AG04449 (cell line): ENCODE measurements around the gene PRR35.

ENCODE experiments used
- CTCF ChIA-PET: fragments of 350-600 bp; formaldehyde crosslinking; extraction: SDS; loops from one replicate; lab custom pipeline; 2021; ENCODE audit warnings: antibody characterized with exemption; lab: Yijun Ruan, JAX
- POLR2A ChIA-PET: fragments of 400-600, 350-600 bp; formaldehyde crosslinking; extraction: SDS; loops from one replicate; lab custom pipeline; 2020; ENCODE audit warnings: antibody characterized with exemption, inconsistent platforms; lab: Yijun Ruan, JAX
- DNase-seq: peaks from one replicate; pipeline ENCODE4 v3.0.0-alpha.2; 2010; ENCODE audit warnings: low read depth, low spot score
- H3K4me3 ChIP-seq: 2 replicates; pipeline ENCODE4 v1.5.1; 2011; ENCODE audit warnings: low read depth, mild to moderate bottlenecking, control low read depth, low read length
- TF ChIP-seq, protein P1 (sequence below): IDR thresholded peaks from one replicate; pipeline ENCODE4 v1.5.1; 2011; ENCODE audit warnings: mild to moderate bottlenecking, moderate library complexity, low read length, control low read depth, inconsistent platforms; ENCODE audit not compliant: insufficient read depth; ENCODE audit errors: missing control alignments

Gene PRR35

GRCh38 chr16:536746-537145 is 23.4 kb upstream of the PRR35 start:
- no peak for DNase-seq
- CTCF ChIA-PET, result interaction anchor here (1.7 kb wide), 1 partner anchor 10 kb away, joined by 6 read pairs; no protein-coding TSS in a partner anchor
- H3K4me3 ChIP-seq, result no peak overlapping the region
- TF ChIP-seq, protein P1, sequence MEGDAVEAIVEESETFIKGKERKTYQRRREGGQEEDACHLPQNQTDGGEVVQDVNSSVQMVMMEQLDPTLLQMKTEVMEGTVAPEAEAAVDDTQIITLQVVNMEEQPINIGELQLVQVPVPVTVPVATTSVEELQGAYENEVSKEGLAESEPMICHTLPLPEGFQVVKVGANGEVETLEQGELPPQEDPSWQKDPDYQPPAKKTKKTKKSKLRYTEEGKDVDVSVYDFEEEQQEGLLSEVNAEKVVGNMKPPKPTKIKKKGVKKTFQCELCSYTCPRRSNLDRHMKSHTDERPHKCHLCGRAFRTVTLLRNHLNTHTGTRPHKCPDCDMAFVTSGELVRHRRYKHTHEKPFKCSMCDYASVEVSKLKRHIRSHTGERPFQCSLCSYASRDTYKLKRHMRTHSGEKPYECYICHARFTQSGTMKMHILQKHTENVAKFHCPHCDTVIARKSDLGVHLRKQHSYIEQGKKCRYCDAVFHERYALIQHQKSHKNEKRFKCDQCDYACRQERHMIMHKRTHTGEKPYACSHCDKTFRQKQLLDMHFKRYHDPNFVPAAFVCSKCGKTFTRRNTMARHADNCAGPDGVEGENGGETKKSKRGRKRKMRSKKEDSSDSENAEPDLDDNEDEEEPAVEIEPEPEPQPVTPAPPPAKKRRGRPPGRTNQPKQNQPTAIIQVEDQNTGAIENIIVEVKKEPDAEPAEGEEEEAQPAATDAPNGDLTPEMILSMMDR, result no peak
- POLR2A ChIA-PET, result no interaction called here

- ChIA-PET POLR2A (no interaction called here), CTCF (interaction anchor here (1.7 kb wide), 1 partner anchor 9 kb away, joined by 6 read pairs; no protein-coding TSS in a partner anchor)
- DNase-seq, result no peak
- no peak overlapping the region for H3K4me3 ChIP-seq
- TF ChIP-seq, protein P1, result no peak
Measured at GRCh38 chr16:537415-538335, 22.5 kb upstream of the PRR35 start.

- ChIA-PET CTCF (interaction anchor here (1.0 to 2.4 kb wide), 2 partner anchors 13 to 127 kb away, joined by 3 to 7 read pairs; partner anchors contain the start of gene CAPN15), POLR2A (no interaction called here)
Measured at GRCh38 chr16:539901-540530, 20.2 kb upstream of the PRR35 start.

DNA sequence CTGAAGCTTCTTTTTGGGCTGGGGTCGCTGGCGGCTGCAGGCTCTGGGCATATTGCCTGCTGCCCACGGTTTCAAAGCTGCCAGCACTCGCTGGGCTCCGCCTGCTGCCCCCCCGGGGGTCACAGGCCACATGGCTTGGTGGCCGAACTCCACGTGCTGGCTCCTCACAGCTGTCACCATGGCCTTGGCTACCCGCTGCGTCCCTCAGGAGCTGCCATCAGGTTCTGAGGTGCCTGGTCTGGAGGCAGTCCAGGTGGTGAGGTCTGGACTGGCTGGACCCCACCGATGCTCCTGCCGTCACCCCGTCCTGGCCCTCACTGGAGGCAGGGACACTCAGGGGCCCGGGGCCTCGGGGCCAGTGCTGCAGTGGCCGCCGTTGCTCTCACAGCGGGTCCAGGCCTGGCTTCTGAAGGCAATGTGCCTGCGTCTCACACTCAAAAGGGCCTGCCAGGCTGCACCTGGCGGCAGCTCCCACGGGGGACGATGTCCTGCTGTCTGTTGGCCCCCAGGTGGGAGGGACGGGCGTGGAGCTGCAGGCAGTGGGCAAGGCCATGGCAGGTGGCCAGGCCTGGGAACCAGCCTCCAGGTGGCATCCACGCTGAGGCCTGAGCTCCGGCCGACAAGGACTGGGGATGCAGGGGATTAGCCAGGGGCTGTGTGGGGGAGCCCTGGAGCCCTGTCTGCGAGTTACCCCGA is 19.4 kb upstream of the PRR35 start:
- POLR2A ChIA-PET, result no interaction called here
- CTCF ChIA-PET, result interaction anchor here (1.0 to 2.4 kb wide), 2 partner anchors 13 to 127 kb away, joined by 3 to 7 read pairs; partner anchors contain the start of gene CAPN15
- no peak overlapping the region for H3K4me3 ChIP-seq
- no peak for DNase-seq
- TF ChIP-seq, protein P1, result no peak

More at GRCh38 chr16:539901-540530, 20.2 kb upstream of the PRR35 start:
- H3K4me3 ChIP-seq, result no peak overlapping the region
- TF ChIP-seq, protein P1, result peak; percentile 23
- no peak for DNase-seq

- H3K4me3 ChIP-seq, result no peak overlapping the region
- TF ChIP-seq, protein P1, result no peak
- CTCF ChIA-PET, result interaction anchor here (1.0 to 1.6 kb wide), 2 partner anchors 11 to 42 kb away, joined by 3 to 7 read pairs; no protein-coding TSS in a partner anchor
- DNase-seq, result no peak
- POLR2A ChIA-PET, result no interaction called here
Measured at GRCh38 chr16:543301-544164, 16.7 kb upstream of the PRR35 start.
